ENCODE measurements around the gene NCEH1. TPM values are rescaled to one million over a fixed set of nuclear protein-coding genes. Genes with fewer than 3 reads are reported as not detected.

NCEH1 gene
- total RNA-seq, 1 experiment from 2014 or later, result 73.0 TPM

DNA sequence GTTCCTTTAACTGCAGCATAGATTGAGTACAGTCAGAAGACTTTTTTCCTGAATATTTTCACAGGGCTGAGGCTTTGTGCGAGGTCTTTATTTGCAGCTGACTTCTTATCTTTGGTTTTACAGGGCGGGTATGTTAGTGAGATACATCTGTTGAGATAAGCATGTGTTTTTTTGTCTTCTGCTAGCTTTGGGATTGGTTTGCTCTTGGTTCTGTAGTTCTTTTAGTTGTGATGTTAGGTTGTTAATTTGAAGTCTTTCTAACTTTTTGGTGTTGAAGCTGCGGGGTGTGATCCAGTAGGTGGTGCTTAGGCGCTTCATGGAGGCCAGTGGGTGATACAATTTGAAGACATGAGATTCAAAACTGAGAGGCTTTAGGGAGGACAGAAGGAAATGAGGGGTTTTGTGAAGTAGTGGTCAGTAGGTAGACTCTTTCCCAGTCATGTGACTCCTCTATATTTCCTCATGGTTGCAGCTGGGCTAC lies 119.7 kb downstream of the NCEH1 start:
- no peak overlapping the region for H3K4me3 ChIP-seq (ENCODE audit: low read depth in 2 of 2, low read length in 2 of 2)
- H3K27ac ChIP-seq (ENCODE audit: low read length), result no peak overlapping the region
- H3K36me3 ChIP-seq (ENCODE audit: control insufficient read depth, insufficient read depth, low read length), result no peaks in the 10 kb centered on the region
- H3K27me3 ChIP-seq (ENCODE audit: control insufficient read depth, insufficient read depth, low read length), result no peaks in the 10 kb centered on the region
- ATAC-seq, result no peak
- CTCF ChIA-PET, result no interaction called here
- intact Hi-C loops (cut with micrococcal nuclease; ENCODE audit: unreplicated experiment), result no loop called here
- BruUV-seq (replicated peaks), result no TSS peak
- H3K9me3 ChIP-seq (ENCODE audit: control insufficient read depth, insufficient read depth, low read depth, low read length), result no peaks in the 10 kb centered on the region
- POLR2A ChIA-PET, result no interaction called here
- in situ Hi-C loops (cut with HindIII; ENCODE audit: low pct_unique_long_range_greater_than_20kb, low sequenced_read_pairs), result loop anchor here (25.0 kb wide), 1 partner anchor 104 kb away; no protein-coding TSS in a partner anchor
- no peak for DNase-seq (ENCODE audit: low read depth, low spot score)
- peaks cover 4% of the 10 kb centered on the region; the same call in 1 of the 2 replicates for H3K4me1 ChIP-seq (ENCODE audit: control insufficient read depth, insufficient read depth, low read length)
- TF ChIP-seq POLR2AphosphoS5 (IDR thresholded peaks at IDR 0.05; ENCODE audit: low read depth, low read length), result no peak
- TF ChIP-seq, protein P1, sequence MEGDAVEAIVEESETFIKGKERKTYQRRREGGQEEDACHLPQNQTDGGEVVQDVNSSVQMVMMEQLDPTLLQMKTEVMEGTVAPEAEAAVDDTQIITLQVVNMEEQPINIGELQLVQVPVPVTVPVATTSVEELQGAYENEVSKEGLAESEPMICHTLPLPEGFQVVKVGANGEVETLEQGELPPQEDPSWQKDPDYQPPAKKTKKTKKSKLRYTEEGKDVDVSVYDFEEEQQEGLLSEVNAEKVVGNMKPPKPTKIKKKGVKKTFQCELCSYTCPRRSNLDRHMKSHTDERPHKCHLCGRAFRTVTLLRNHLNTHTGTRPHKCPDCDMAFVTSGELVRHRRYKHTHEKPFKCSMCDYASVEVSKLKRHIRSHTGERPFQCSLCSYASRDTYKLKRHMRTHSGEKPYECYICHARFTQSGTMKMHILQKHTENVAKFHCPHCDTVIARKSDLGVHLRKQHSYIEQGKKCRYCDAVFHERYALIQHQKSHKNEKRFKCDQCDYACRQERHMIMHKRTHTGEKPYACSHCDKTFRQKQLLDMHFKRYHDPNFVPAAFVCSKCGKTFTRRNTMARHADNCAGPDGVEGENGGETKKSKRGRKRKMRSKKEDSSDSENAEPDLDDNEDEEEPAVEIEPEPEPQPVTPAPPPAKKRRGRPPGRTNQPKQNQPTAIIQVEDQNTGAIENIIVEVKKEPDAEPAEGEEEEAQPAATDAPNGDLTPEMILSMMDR (IDR thresholded peaks at IDR 0.05), result no peak
- TF ChIP-seq, protein P2, sequence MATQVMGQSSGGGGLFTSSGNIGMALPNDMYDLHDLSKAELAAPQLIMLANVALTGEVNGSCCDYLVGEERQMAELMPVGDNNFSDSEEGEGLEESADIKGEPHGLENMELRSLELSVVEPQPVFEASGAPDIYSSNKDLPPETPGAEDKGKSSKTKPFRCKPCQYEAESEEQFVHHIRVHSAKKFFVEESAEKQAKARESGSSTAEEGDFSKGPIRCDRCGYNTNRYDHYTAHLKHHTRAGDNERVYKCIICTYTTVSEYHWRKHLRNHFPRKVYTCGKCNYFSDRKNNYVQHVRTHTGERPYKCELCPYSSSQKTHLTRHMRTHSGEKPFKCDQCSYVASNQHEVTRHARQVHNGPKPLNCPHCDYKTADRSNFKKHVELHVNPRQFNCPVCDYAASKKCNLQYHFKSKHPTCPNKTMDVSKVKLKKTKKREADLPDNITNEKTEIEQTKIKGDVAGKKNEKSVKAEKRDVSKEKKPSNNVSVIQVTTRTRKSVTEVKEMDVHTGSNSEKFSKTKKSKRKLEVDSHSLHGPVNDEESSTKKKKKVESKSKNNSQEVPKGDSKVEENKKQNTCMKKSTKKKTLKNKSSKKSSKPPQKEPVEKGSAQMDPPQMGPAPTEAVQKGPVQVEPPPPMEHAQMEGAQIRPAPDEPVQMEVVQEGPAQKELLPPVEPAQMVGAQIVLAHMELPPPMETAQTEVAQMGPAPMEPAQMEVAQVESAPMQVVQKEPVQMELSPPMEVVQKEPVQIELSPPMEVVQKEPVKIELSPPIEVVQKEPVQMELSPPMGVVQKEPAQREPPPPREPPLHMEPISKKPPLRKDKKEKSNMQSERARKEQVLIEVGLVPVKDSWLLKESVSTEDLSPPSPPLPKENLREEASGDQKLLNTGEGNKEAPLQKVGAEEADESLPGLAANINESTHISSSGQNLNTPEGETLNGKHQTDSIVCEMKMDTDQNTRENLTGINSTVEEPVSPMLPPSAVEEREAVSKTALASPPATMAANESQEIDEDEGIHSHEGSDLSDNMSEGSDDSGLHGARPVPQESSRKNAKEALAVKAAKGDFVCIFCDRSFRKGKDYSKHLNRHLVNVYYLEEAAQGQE (IDR thresholded peaks at IDR 0.05; ENCODE audit: insufficient read depth in 1 of 2, low read depth in 2 of 2, low read length in 1 of 2), result no peak
- no peak for TF ChIP-seq SIN3A (IDR thresholded peaks at IDR 0.05; ENCODE audit: borderline replicate concordance, insufficient read depth, low read depth, low read length)
- no peak for TF ChIP-seq TCF7L2 (IDR thresholded peaks at IDR 0.05; ENCODE audit: low read depth, low read length)

DNA sequence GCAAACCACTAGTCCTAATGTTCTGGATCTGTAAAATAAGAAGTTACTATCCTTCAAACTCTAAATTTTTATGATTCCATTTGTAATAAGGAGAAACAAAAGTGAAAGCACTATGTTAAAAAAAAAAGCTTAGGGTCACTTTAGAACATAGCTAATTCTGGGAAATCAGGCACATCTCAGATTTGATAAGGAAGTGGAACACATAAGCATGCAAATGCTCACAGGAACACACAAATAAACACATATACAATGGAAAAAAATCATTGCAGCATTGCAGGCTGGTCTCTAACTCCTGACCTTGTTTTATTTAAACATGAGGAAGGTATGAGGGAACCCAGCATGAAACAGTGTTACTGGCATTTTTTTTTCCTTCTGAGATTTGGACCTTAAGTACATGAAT lies 124.4 kb downstream of the NCEH1 start:
- TF ChIP-seq, protein P1 (IDR thresholded peaks at IDR 0.05), result no peak
- no peak for TF ChIP-seq TCF7L2 (IDR thresholded peaks at IDR 0.05; ENCODE audit: low read depth, low read length)
- TF ChIP-seq SIN3A (IDR thresholded peaks at IDR 0.05; ENCODE audit: borderline replicate concordance, insufficient read depth, low read depth, low read length), result no peak
- no peak for TF ChIP-seq POLR2AphosphoS5 (IDR thresholded peaks at IDR 0.05; ENCODE audit: low read depth, low read length)
- TF ChIP-seq, protein P2 (IDR thresholded peaks at IDR 0.05; ENCODE audit: insufficient read depth in 1 of 2, low read depth in 2 of 2, low read length in 1 of 2), result no peak
- DNase-seq (ENCODE audit: low read depth, low spot score) (no peak), ATAC-seq (no peak)
- no peaks in the 10 kb centered on the region for H3K4me1 ChIP-seq (ENCODE audit: control insufficient read depth, insufficient read depth, low read length)
- H3K36me3 ChIP-seq (ENCODE audit: control insufficient read depth, insufficient read depth, low read length), result no peaks in the 10 kb centered on the region
- no peak overlapping the region for H3K4me3 ChIP-seq (ENCODE audit: low read depth in 2 of 2, low read length in 2 of 2)
- no peak overlapping the region for H3K27ac ChIP-seq (ENCODE audit: low read length)
- no peaks in the 10 kb centered on the region for H3K27me3 ChIP-seq (ENCODE audit: control insufficient read depth, insufficient read depth, low read length)
- intact Hi-C loops (cut with micrococcal nuclease; ENCODE audit: unreplicated experiment) (no loop called here), in situ Hi-C loops (cut with HindIII; ENCODE audit: low pct_unique_long_range_greater_than_20kb, low sequenced_read_pairs) (loop anchor here (25.0 kb wide), 1 partner anchor 99 kb away; no protein-coding TSS in a partner anchor)
- no TSS peak for BruUV-seq (replicated peaks)
- CTCF ChIA-PET, result no interaction called here
- no peaks in the 10 kb centered on the region for H3K9me3 ChIP-seq (ENCODE audit: control insufficient read depth, insufficient read depth, low read depth, low read length)
- POLR2A ChIA-PET, result interaction anchor here (0.7 kb wide), 1 partner anchor 9 kb away, joined by 7 read pairs; no protein-coding TSS in a partner anchor
